GM19193 (cell line): ENCODE measurements around the gene BACE2.

Experiments used
- POLR2A ChIP-seq: IDR thresholded peaks from 4 replicates; pipeline ENCODE4 v1.6.1; 2011; ENCODE audit not compliant: insufficient read depth, insufficient read length; ENCODE audit errors: extremely low read depth

The BACE2 gene

GRCh38 chr21:41188486-41189149, 20.7 kb downstream of the BACE2 start:
- TF ChIP-seq POLR2A: no peak

DNA sequence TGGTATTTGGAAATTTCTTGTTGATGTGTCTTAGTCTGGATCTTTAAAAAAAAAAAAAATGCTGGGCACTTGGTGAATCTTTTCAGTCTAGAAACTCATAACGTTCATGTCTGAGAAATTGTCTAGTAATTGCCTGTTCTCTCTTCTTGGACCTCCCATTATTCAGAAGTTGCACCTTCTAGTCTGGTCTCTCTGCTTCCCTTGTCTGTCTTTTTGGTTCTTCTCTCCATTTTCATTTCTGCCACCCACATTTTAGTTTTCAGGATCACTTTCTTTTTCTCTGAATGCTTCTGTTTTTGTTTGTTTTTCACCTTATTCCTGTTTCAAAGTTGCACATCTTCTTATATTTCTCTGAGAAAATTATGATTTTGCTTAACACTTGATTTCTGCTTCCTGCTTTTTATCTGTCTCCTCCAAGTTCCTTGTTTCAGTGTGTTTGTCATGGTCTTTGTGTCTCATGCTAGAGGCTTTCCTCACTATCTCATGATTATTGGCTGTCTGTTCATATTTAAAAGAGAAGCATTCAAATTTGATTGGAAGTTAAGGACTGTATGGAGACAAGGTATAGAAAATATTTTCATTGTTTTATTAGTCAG, 21.3 kb downstream of the BACE2 start:
- no peak for TF ChIP-seq POLR2A

DNA sequence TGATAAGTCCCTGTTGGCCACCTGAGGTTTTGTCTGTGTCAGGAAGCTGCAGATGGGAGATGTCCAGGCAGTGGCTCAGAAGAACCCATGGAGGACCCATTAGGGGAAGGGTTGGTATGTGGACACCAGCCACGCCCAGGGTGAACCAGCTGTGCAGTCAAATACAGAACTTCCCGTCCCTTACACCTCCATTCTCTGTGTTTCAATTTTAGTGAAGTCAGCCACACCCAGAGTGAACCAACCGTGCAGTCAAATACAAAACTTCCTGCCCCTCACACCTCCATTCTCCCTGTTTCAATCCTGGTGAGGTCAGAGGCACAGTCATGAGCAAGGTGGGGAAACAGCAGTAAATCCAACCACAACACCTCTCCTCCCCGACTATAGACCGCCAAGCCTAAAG, 27.4 kb downstream of the BACE2 start:
- TF ChIP-seq POLR2A: no peak

GRCh38 chr21:41196993-41197392, 29.0 kb downstream of the BACE2 start:
- TF ChIP-seq POLR2A: no peak

GRCh38 chr21:41197582-41197981, 29.6 kb downstream of the BACE2 start:
- TF ChIP-seq POLR2A: no peak

- TF ChIP-seq POLR2A: no peak
These were observed 31.2 kb downstream of the BACE2 start for GRCh38 chr21:41199123-41199522.

- no peak for TF ChIP-seq POLR2A
These were observed 31.6 kb downstream of the BACE2 start for GRCh38 chr21:41199588-41199987.

DNA sequence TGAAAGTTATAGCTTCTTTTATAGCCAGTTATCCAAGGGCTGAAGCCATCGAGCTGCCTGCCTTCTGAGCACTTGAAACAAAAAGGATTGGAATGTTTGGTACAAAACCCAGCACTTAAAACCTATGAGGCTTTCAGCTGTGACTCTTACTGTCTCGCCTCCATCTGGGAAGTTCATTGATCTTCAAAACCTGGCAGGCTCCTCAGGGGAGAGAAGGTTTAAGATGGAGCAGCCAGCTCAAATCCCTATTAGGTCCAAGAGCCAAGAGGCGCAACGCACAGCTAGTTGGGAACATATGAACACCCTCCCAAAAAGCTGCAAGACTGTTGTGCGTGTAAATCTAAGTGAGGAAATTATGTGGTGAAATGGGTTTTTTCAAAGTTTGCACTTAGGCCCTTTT, 33.4 kb downstream of the BACE2 start:
- TF ChIP-seq POLR2A: no peak

GRCh38 chr21:41204736-41205135, 36.8 kb downstream of the BACE2 start:
- TF ChIP-seq POLR2A: no peak

- TF ChIP-seq POLR2A: no peak
These were observed 39.7 kb downstream of the BACE2 start for GRCh38 chr21:41207401-41208375.

DNA sequence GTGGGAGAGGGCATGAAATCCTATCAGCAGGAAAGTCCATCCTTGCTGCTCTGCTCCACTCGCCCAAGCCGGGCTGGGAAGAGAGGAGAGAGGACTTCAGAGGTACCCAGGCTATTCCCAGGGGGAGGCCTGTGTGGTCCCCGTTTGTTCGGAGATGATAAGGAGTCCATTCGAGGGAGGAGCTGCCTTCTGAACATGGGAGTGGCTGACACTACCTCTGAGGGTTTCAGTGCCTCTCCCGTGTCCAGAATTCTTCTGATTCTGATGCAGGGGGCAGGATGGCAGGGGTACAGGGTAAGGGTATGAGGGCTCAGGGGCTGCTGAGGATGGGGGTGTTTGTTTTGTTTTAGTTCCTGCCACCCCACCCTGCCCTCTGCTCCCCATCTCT, 40.4 kb downstream of the BACE2 start:
- no peak for TF ChIP-seq POLR2A

DNA sequence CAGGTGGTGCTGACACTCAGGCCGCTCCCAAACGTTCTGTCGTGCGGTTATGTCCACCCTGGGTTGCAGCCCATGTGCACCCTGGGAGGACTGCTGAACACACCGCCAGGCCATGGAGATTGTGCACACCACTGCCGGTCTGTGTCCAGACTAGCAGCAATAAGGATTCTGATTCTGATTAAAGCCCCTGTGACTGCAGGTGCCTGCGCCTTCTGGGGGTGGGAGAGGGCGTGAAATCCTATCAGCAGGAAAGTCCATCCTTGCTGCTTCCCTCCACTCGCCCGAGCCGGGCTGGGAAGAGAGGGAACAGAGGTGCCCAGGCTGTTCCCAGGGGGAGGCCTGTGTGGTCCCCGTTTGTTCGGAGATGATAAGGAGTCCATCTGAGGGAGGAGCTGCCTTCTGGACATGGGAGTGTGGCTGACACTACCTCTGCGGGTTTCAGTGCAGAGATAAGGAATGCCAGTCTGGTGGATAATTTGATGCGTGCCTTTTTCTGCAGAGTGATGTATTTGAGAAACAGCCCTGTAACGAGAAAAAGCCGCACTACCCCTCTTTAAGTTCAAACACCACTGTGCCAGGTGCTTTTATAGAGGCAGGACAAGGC, 41.2 kb downstream of the BACE2 start:
- no peak for TF ChIP-seq POLR2A

DNA sequence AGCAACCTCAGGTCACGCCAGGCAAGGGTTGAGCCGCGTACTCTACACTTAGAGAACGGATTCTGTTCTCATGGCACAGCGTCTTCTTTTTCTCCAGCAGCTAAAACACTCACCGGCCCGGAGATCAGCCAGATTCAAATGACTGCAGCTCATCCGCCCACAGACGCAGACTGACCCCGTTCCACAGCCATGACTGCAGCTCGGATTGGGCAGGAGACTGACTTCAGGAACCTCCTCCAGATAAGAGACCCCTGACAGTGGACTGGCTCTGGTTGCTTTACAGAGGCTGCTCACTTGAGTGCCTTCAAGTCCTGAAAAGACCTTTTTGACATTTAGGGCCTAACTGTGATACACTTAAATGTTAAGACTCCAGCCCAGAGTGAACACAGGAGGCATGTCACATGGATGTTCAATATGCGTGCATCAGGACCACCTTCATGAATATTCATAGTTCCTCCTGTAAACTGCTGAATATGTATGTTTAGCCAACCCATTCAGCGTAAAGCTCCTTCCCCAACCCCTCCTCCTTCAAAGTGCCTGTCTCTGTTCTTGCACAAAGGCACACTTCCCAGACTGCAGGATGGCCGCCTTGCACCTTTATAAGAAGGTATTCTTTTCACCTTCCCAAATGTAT, 42.6 kb downstream of the BACE2 start:
- TF ChIP-seq POLR2A: no peak

GRCh38 chr21:41211060-41211805, 43.3 kb downstream of the BACE2 start:
- TF ChIP-seq POLR2A: no peak

DNA sequence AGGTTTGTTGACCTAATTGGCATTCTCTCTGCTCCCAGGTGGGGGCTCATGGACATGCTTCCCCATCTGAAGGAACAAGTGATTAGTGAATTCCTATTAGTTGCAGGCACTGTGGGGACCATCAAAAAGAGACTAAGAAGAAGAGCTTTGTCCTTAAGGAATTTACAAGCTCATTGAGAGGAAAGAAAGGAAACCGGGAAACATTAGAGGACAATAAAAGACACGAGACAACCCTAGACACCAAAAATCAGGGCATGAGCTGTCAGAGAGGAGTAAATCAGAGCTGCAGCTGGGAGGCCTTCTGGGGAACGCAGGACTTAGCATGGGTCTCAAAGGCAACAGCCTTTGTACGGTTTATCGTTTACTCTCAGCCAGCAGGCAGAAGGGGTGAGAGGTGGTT, 45.1 kb downstream of the BACE2 start:
- no peak for TF ChIP-seq POLR2A

- TF ChIP-seq POLR2A: no peak
These were observed 48.0 kb downstream of the BACE2 start for GRCh38 chr21:41215856-41216408.
